Stimulated activated naive CD4-positive, alpha-beta T cell treated with Interleukin-2 at 50 U/mL for 16 hours (primary cell): ENCODE measurements around the gene P2RX7.
"Not testable (repeated sequence)": the region's sequence is repeated elsewhere in the genome, so short reads cannot be mapped to it uniquely, and the experiment has no call there.

Experiments
- DNase-seq: peaks from one replicate; lab custom pipeline; 2025; lab: John Stamatoyannopoulos, UW

The P2RX7 gene

GRCh38 chr12:121170611-121171260 lies 38.1 kb downstream of the P2RX7 start:
- no peak for DNase-seq

DNA sequence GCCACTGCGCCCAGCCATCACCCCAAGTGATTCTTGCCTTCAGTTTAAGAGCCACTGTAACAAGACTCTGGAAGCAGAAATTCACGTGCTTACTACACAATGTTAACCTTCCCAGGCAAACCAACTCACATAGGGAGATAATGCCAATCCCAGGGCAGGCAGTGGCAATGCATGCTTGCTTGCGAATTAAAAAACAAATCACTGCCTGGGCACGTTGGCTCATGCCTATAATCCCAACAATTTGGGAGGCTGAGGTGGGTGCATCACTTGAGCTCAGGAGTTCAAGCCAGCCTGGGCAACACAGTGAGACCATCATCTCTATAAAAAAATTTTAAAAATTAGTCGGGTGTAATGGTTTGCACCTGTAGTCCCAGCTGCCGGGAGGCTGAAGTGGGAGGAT lies 39.5 kb downstream of the P2RX7 start:
- DNase-seq: no peak

GRCh38 chr12:121175383-121176119 lies 42.9 kb downstream of the P2RX7 start:
- DNase-seq: no peak

DNA sequence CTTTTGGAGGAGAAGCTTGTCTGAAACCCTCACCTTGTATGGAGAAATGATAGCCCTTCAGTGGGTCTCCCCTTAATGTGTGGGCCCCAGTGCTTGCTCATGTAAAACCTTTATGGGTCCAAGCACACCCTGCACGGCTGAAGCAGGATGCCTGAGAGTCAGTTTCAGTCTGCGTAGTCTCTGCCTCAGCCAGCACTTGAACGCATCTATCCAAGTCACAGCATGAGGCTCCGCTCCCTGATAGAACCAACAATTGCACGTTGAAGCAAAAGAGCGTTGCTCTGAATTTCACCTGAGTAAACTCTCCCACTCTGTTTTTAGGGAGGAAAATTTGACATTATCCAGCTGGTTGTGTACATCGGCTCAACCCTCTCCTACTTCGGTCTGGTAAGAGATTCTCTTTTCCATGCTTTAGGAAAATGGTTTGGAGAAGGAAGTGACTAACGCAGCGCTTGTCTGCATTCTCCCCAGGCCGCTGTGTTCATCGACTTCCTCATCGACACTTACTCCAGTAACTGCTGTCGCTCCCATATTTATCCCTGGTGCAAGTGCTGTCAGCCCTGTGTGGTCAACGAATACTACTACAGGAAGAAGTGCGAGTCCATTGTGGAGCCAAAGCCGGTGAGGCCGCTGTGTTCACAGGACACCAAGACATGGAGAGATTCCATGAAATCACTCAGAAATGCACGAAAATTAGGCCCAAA lies 44.3 kb downstream of the P2RX7 start:
- DNase-seq: no peak

DNA sequence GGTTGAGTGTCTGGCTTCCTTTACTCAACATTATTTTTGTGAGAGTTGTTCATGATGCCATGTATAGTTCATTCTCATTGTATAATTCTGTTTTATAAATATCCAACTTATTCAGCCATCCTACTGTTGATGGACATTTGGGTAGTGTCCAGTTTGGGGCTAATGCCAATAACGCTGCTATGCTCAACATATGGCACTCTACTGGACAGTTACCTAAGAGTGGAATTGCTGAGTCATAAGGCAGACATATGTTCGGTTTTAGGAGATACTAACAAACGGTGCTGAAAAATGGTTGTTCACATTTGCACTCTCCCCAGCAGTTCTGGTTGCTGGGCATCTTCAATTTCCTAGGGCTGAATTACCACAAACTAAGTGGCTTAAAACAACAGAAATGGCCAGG lies 48.5 kb downstream of the P2RX7 start:
- DNase-seq: no peak

- no peak for DNase-seq
These were observed 49.7 kb downstream of the P2RX7 start for GRCh38 chr12:121182222-121182893.

- DNase-seq: no peak
These were observed 51.7 kb downstream of the P2RX7 start for GRCh38 chr12:121184425-121184824.

DNA sequence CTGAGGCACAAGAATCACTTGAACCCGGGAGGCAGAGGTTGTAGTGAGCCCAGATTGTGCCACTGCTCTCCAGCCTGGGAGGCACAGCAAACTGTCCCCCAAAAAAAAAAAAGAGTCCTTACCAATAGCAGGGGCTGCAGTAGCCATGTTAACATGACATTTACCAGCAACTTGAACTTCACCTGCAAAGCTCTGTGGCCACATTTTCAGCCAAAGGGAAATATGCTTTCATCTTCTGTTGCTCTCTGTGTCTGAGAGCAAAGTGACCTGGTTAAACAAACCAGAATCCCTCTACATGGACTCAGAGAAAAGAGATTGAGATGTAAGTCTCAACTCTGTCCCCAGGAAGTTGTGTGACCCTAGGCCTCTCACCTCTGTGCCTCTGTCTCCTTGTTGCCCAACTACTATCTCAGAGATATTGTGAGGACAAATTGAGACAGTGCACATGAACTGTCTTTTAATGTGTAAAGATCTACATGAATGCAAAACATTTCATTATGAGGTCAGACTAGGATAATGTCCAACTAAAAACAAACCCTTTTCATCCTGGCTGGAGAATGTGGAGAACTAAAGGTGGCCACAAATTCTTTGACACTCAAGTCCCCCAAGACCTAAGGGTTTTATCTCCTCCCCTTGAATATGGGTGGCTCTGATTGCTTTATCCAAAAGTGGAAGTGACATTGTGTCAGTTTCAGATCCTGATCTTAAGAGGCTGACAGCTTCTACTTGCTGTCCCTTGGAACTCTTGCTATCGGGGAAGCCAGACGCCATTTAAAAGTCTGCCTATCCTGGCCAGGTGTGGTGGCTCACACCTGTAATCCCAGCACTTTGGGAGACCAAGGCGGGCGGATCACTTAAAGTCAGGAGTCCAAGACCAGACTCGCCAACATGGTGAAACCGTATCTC lies 52.6 kb downstream of the P2RX7 start:
- no peak for DNase-seq

DNA sequence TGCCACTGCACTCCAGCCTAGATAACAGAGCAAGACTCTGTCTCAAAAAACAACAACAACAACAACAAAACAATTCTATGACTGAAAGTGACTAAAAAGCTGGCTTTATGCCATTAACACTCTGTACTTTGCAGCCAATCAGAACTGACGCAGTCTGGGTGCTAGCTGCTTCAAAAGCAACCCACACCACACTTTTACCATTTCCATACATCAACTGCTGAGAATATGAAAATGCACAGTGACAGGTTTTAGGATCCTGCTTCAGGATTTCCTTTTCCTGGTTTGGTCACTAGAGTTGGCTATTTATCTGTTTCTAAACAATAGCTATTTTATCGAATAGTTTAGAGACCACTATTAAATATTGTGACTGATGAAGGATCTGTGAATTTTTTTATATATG lies 54.1 kb downstream of the P2RX7 start:
- no peak for DNase-seq

- no peak for DNase-seq
These were observed 54.8 kb downstream of the P2RX7 start for GRCh38 chr12:121187501-121187900.

DNA sequence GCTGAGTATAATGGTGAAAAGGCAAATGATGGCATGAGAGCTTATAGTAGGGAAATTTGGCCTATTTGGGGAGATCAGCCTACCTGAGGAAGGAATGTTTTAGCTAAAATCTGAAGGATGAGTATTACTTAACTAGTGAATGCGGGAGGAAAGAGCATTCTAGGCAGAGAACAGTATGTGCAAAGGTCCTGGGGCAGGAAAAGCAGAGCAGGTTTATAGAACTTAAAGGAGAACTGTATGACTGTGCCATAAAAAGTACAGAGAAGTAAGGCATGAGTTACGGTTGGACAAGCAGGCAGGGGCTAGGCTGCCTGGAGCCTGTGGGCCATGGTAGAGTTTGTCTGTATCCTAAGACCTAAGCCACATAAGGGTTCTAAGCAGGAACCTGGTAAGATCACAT lies 55.6 kb downstream of the P2RX7 start:
- no peak for DNase-seq

GRCh38 chr12:121189131-121189530 lies 56.5 kb downstream of the P2RX7 start:
- no peak for DNase-seq

- DNase-seq: no peak
These were observed 57.0 kb downstream of the P2RX7 start for GRCh38 chr12:121189619-121190155.

- DNase-seq: no peak
These were observed 57.9 kb downstream of the P2RX7 start for GRCh38 chr12:121190523-121191031.

- no peak for DNase-seq
These were observed 58.5 kb downstream of the P2RX7 start for GRCh38 chr12:121191151-121191550.

DNA sequence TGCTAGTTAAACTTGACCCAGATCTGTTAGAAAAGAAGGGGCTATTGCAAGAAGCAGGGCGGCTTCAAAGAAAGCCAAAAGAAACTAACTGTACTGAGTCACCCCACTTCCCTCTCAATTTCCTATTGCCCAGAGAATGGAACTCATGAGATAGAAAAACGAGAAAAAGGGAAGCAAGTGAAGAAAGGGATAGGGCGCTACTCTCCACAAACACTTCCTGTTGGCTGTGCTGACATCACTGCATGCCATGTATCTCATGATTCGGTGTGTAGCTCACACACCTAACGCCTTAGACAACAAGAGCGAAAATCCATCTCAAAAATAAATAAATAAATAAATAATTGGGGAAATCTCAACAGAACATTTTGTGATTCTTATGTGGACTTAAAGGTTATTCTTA lies 64.2 kb downstream of the P2RX7 start:
- DNase-seq: no peak

DNA sequence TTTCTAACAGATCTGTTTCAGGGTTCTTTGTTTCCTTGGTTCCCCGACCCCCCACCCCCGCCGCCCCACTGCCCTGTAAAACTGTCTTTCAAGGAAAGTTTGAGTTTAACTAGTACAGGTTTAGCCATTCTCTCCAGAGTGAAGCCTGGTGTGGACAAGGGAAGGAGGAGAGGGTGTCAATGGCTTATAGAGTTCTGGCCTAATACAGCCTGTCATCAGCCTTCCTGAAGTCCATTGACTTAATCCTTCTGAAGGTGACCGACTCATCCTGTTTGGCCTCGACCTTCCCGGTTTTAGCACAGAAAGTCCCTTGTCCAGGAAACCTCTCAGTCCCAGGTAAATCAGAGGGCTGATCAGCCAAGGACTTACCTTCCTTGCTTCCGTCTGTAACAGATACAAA lies 66.3 kb downstream of the P2RX7 start:
- no peak for DNase-seq

- not testable (repeated sequence) for DNase-seq
These were observed 68.5 kb downstream of the P2RX7 start for GRCh38 chr12:121201140-121201539.

DNA sequence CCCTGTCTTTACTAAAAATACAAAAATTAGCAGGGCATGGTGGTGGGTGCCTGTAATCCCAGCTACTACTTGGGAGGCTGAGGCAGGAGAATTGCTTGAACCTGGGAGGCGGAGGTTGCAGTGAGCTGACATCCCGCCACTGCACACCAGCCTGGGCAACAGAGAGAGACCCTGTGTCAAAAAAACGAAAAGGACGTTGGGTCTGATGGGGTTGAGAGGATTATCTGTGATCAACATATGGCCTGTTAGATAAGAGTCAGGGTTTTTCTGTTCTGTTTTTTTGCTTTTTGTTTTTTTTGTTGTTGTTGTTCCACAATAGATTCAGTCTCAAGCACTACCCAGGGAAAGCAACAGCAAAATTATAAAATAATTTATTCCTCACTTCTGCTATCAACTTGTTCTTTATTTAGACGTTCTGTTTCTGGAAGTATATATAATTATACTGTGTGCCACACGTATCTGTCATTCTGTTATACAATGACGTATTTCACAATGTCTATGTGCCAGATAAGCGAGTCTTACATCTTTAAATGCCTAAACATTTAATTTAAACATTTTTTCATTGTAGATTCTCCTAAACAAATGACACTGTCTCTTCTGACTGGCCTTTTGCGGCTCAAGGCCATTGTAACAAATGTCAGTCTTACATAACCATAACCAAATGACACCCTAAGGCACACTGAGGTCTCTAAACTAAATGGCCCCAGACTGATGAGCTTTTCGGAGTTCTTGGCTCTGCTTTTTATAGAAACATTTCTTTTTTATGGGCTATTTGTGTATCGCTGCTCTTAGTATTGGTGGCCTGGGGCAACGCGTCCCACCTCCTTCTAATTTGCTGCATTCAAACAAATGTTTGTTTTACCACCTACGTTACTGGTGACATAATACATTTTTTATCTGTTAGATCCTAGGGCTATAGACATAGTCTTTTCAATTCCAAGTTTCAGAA lies 70.0 kb downstream of the P2RX7 start:
- DNase-seq: no peak

DNA sequence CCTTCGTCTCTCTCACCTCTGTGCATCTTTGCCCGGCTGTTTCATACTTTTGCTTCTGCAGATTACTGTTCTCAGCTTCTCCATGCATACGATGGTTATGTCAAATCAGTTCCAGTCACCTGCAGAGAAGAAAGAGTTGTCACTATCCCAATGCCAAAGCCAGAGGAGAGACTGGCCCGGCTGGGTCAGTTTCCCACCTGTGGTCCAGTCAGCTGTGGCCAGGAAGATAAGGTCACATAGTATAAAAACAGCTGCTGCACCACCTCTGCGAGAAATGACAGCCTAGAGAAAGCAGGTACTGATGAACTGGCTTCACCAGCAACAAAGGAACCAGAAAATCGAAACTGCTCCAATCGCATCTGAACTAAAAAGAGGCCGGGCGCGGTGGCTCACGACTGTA lies 70.8 kb downstream of the P2RX7 start:
- no peak for DNase-seq
